ENCODE results near the gene ZNF225. TPM values are rescaled to one million over a fixed set of nuclear protein-coding genes. Genes with fewer than 3 reads are reported as not detected.
"Not testable (repeated sequence)": the region's sequence is repeated elsewhere in the genome, so short reads cannot be mapped to it uniquely, and the experiment has no call there.

The ZNF225 gene
- total and polyA plus RNA-seq, 2 donors = 2.6 to 13.5 TPM

- whole genome bisulfite sequencing = 2% methylated on average over 18 of the region's 18 CpGs
- H3K36me3 ChIP-seq (ENCODE audit: insufficient read depth) = peaks cover 6% of the 10 kb centered on the region
- H3K4me3 ChIP-seq (ENCODE audit: low read depth, low read length) = peak overlapping the region; percentile 89
- H3K27ac ChIP-seq (ENCODE audit: low read depth) = peak overlapping the region; percentile 62
- H3K4me1 ChIP-seq (ENCODE audit: insufficient read depth) = no peaks in the 10 kb centered on the region
- DNase-seq (ENCODE audit: extremely low spot score) = no peak
These were observed 688 bp downstream of the ZNF225 start for GRCh38 chr19:44113784-44114390.

- not testable (repeated sequence) for H3K4me3 ChIP-seq (ENCODE audit: low read depth, low read length); DNase-seq (ENCODE audit: extremely low spot score); H3K27ac ChIP-seq (ENCODE audit: low read depth); H3K4me1 ChIP-seq (ENCODE audit: insufficient read depth)
- WGBS = 95% methylated on average over 4 of the region's 4 CpGs
- peaks cover 22% of the 10 kb centered on the region for H3K36me3 ChIP-seq (ENCODE audit: insufficient read depth)
These were observed 8.0 kb downstream of the ZNF225 start for GRCh38 chr19:44121162-44121561.

- no peak for DNase-seq (ENCODE audit: extremely low spot score)
- Histone ChIP-seq H3K4me1 (ENCODE audit: insufficient read depth) (no peaks in the 10 kb centered on the region), H3K36me3 (ENCODE audit: insufficient read depth) (peaks cover 12% of the 10 kb centered on the region), H3K4me3 (ENCODE audit: low read depth, low read length) (no peak overlapping the region), H3K27ac (ENCODE audit: low read depth) (no peak overlapping the region)
- WGBS = 95% methylated on average over 5 of the region's 5 CpGs
These were observed 18.8 kb downstream of the ZNF225 start for GRCh38 chr19:44131955-44132354.

GRCh38 chr19:44141191-44142058, 28.2 kb downstream of the ZNF225 start, which contains the start of gene ZNF234:
Gene ZNF234 (plus strand): TSS chr19:44141554. CDS start chr19:44144633, 3,079 bp downstream.
- under 1% methylated on average over 52 of the region's 52 CpGs for WGBS
- DNase-seq (ENCODE audit: extremely low spot score) = peak; percentile 86
- Histone ChIP-seq H3K27ac (ENCODE audit: low read depth) (peak within 1 kb of the TSS; percentile 47), H3K4me3 (ENCODE audit: low read depth, low read length) (peak within 1 kb of the TSS; percentile 83), H3K36me3 (ENCODE audit: insufficient read depth) (peaks cover 5% of the 10 kb centered on the region), H3K4me1 (ENCODE audit: insufficient read depth) (peaks cover 1% of the 10 kb centered on the region)

- no peak for DNase-seq (ENCODE audit: extremely low spot score)
- 7% methylated on average over 13 of the region's 13 CpGs for WGBS
- peaks cover 5% of the 10 kb centered on the region for H3K36me3 ChIP-seq (ENCODE audit: insufficient read depth)
- peaks cover 1% of the 10 kb centered on the region for H3K4me1 ChIP-seq (ENCODE audit: insufficient read depth)
- peak overlapping the region; percentile 83 for H3K4me3 ChIP-seq (ENCODE audit: low read depth, low read length)
- H3K27ac ChIP-seq (ENCODE audit: low read depth) = no peak overlapping the region
These were observed 28.8 kb downstream of the ZNF225 start for GRCh38 chr19:44142059-44142433.

DNA sequence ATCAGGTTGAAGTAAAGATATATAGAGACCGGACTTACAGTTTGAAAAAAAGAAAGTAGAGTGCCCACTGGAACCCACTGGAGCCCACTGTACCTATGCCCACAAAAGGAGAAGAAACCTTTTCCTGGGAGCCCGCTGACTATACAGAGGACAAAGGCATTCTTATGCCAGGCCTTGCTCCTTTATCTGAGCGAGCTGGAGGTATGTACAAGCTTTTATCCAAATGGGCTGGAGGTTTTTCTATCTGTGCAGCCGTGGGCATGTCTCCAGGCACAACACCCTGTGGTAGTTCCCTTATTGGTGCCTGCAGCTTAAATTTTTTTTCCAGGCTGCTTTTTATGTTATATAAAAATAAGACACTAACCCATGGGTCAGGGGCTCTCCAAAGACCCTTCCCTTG, 36.6 kb downstream of the ZNF225 start:
- Histone ChIP-seq H3K36me3 (ENCODE audit: insufficient read depth) (peaks cover 37% of the 10 kb centered on the region), H3K4me3 (ENCODE audit: low read depth, low read length) (no peak overlapping the region), H3K4me1 (ENCODE audit: insufficient read depth) (no peaks in the 10 kb centered on the region), H3K27ac (ENCODE audit: low read depth) (no peak overlapping the region)
- DNase-seq (ENCODE audit: extremely low spot score) = no peak
- 96% methylated on average over 4 of the region's 4 CpGs for WGBS

DNA sequence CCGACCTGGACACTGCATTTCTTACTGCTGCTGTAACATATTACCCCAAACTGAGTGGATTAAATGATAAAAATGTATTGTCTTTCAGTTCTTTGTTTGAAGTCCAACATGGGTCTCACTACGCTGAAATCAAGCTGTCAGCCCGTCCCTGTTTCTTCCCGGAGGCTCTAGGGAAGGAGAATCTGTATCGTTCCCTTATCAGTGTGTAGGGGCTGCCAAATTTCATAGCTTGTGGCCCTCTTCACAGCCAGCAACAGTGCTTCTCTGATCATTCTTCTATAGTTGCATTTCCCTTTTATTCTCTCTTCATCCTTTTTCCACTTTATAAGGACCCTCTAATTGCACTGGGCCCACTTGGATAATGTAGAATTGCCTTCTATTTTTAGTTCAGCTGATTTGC, 38.3 kb downstream of the ZNF225 start:
- Histone ChIP-seq H3K36me3 (ENCODE audit: insufficient read depth) (peaks cover 41% of the 10 kb centered on the region), H3K4me3 (ENCODE audit: low read depth, low read length) (no peak overlapping the region)
- WGBS = 98% methylated on average over 5 of the region's 5 CpGs

GRCh38 chr19:44156475-44156874, 43.3 kb downstream of the ZNF225 start:
- H3K36me3 ChIP-seq (ENCODE audit: insufficient read depth) = peaks cover 30% of the 10 kb centered on the region
- WGBS = 97% methylated on average over 2 of the region's 2 CpGs
- no peak overlapping the region for H3K4me3 ChIP-seq (ENCODE audit: low read depth, low read length)
- no peak overlapping the region for H3K27ac ChIP-seq (ENCODE audit: low read depth)
- H3K4me1 ChIP-seq (ENCODE audit: insufficient read depth) = no peaks in the 10 kb centered on the region
- DNase-seq (ENCODE audit: extremely low spot score) = no peak

More for the DNA sequence above, 38.3 kb downstream of the ZNF225 start:
- no peaks in the 10 kb centered on the region for H3K4me1 ChIP-seq (ENCODE audit: insufficient read depth)
- H3K27ac ChIP-seq (ENCODE audit: low read depth) = no peak overlapping the region
- no peak for DNase-seq (ENCODE audit: extremely low spot score)

DNA sequence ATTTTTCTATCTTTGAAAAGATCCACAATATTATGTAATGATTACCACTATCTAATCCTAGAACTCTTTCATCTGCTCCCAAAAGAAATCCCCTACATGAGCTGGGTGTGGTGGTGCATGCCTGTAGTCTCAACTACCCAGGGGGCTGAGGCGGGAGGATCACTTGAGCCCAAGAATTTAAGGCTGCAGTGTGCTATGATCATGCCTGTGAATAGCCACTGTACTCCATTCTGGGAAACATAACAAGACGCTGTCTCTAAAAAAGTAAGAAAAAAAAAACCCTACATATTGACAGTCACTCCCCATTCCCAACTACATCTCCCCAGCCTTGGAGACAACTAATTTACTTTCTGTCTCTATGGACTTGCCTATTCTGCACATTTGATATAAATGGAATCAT, 50.6 kb downstream of the ZNF225 start:
- Histone ChIP-seq H3K36me3 (ENCODE audit: insufficient read depth) (no peaks in the 10 kb centered on the region), H3K4me1 (ENCODE audit: insufficient read depth) (no peaks in the 10 kb centered on the region), H3K27ac (ENCODE audit: low read depth) (no peak overlapping the region), H3K4me3 (ENCODE audit: low read depth, low read length) (no peak overlapping the region)
- 87% methylated on average over 2 of the region's 2 CpGs for WGBS
- DNase-seq (ENCODE audit: extremely low spot score) = no peak

- no peaks in the 10 kb centered on the region for H3K4me1 ChIP-seq (ENCODE audit: insufficient read depth)
- no peak for DNase-seq (ENCODE audit: extremely low spot score)
- peak overlapping the region; percentile 78 for H3K4me3 ChIP-seq (ENCODE audit: low read depth, low read length)
- WGBS = 61% methylated on average over 3 of the region's 3 CpGs
- H3K27ac ChIP-seq (ENCODE audit: low read depth) = no peak overlapping the region
- H3K36me3 ChIP-seq (ENCODE audit: insufficient read depth) = peaks cover 2% of the 10 kb centered on the region
These were observed 51.1 kb downstream of the ZNF225 start for GRCh38 chr19:44164327-44164672.

GRCh38 chr19:44164673-44165512, 51.7 kb downstream of the ZNF225 start, which contains the start of gene ZNF226:
Gene ZNF226 (plus strand): TSS chr19:44165100. CDS start chr19:44170081, 4,981 bp downstream.
- Histone ChIP-seq H3K4me1 (ENCODE audit: insufficient read depth) (no peaks in the 10 kb centered on the region), H3K4me3 (ENCODE audit: low read depth, low read length) (peak within 1 kb of the TSS; percentile 78), H3K36me3 (ENCODE audit: insufficient read depth) (peaks cover 6% of the 10 kb centered on the region), H3K27ac (ENCODE audit: low read depth) (peak within 1 kb of the TSS; percentile 66)
- under 1% methylated on average over 32 of the region's 32 CpGs for WGBS
- DNase-seq (ENCODE audit: extremely low spot score) = peak; percentile 98

GRCh38 chr19:44170660-44171059, 57.5 kb downstream of the ZNF225 start:
- H3K4me3 ChIP-seq (ENCODE audit: low read depth, low read length); H3K27ac ChIP-seq (ENCODE audit: low read depth); H3K4me1 ChIP-seq (ENCODE audit: insufficient read depth); DNase-seq (ENCODE audit: extremely low spot score): not testable (repeated sequence)
- H3K36me3 ChIP-seq (ENCODE audit: insufficient read depth) = peaks cover 27% of the 10 kb centered on the region
- WGBS = 98% methylated on average over 6 of the region's 6 CpGs

GRCh38 chr19:44176590-44176989, 63.4 kb downstream of the ZNF225 start:
- WGBS = 97% methylated on average over 3 of the region's 3 CpGs
- H3K36me3 ChIP-seq (ENCODE audit: insufficient read depth) = peaks cover 20% of the 10 kb centered on the region
- no peak overlapping the region for H3K4me3 ChIP-seq (ENCODE audit: low read depth, low read length)

More at GRCh38 chr19:44176590-44176989, 63.4 kb downstream of the ZNF225 start:
- Histone ChIP-seq H3K27ac (ENCODE audit: low read depth) (no peak overlapping the region), H3K4me1 (ENCODE audit: insufficient read depth) (no peaks in the 10 kb centered on the region)
- DNase-seq (ENCODE audit: extremely low spot score) = no peak

Data from urinary bladder (tissue), 4 donors.